ENCODE data around the gene ZIK1.
A peak's percentile ranks its signal among the peaks of the same experiment; 100 is the strongest.

The ZIK1 gene

GRCh38 chr19:57572415-57572947, 11.5 kb upstream of the ZIK1 start:
- Histone ChIP-seq H3K9me2 (replicated peaks; ENCODE audit: low read depth, low read length) (no peaks in the 10 kb centered on the region), H3K9ac (ENCODE audit: low read depth, low read length, poor library complexity, severe bottlenecking) (no peak overlapping the region), H3F3A (ENCODE audit: low read depth) (no peaks in the 10 kb centered on the region), H2AFZ (ENCODE audit: low read length) (no peak overlapping the region), H3K4me3 (ENCODE audit: low read length, poor library complexity, severe bottlenecking) (no peak overlapping the region), H3K9me3 (ENCODE audit: insufficient read depth, low read depth, low read length) (peaks cover 60% of the 10 kb centered on the region), H3K4me2 (ENCODE audit: low read depth, low read length, poor library complexity, severe bottlenecking) (no peak overlapping the region), H3K27me3 (ENCODE audit: insufficient read depth, low read length, poor library complexity, severe bottlenecking) (no peaks in the 10 kb centered on the region), H3K36me3 (ENCODE audit: insufficient read depth, low read length) (peaks cover 39% of the 10 kb centered on the region), H3K4me1 (ENCODE audit: insufficient read depth, low read length, poor library complexity, severe bottlenecking) (peaks cover 3% of the 10 kb centered on the region), H3K79me2 (ENCODE audit: insufficient read depth, low read length) (peaks cover 12% of the 10 kb centered on the region), H4K20me1 (ENCODE audit: insufficient read depth, low read length, poor library complexity, severe bottlenecking) (no peaks in the 10 kb centered on the region)
- TF ChIP-seq CTCF (conservative IDR thresholded peaks at IDR 0.05; ENCODE audit: low read length) (no peak), EZH2phosphoT487 (IDR thresholded peaks at IDR 0.05; ENCODE audit: borderline replicate concordance) (no peak)

- H3K36me3 ChIP-seq (ENCODE audit: insufficient read depth, low read length): peaks cover 39% of the 10 kb centered on the region
- peaks cover 24% of the 10 kb centered on the region for H3K79me2 ChIP-seq (ENCODE audit: insufficient read depth, low read length)
- H4K20me1 ChIP-seq (ENCODE audit: insufficient read depth, low read length, poor library complexity, severe bottlenecking): no peaks in the 10 kb centered on the region
- no peak overlapping the region for H2AFZ ChIP-seq (ENCODE audit: low read length)
- H3K9ac ChIP-seq (ENCODE audit: low read depth, low read length, poor library complexity, severe bottlenecking): no peak overlapping the region
- peak overlapping the region; percentile 91 for H3K4me2 ChIP-seq (ENCODE audit: low read depth, low read length, poor library complexity, severe bottlenecking)
- no peaks in the 10 kb centered on the region for H3F3A ChIP-seq (ENCODE audit: low read depth)
- TF ChIP-seq EZH2phosphoT487 (IDR thresholded peaks at IDR 0.05; ENCODE audit: borderline replicate concordance) (no peak), CTCF (conservative IDR thresholded peaks at IDR 0.05; ENCODE audit: low read length) (no peak)
- no peaks in the 10 kb centered on the region for H3K27me3 ChIP-seq (ENCODE audit: insufficient read depth, low read length, poor library complexity, severe bottlenecking)
- peaks cover 32% of the 10 kb centered on the region for H3K9me3 ChIP-seq (ENCODE audit: insufficient read depth, low read depth, low read length)
- H3K9me2 ChIP-seq (replicated peaks; ENCODE audit: low read depth, low read length): no peaks in the 10 kb centered on the region
- peak overlapping the region; percentile 91 for H3K4me3 ChIP-seq (ENCODE audit: low read length, poor library complexity, severe bottlenecking)
- peaks cover 20% of the 10 kb centered on the region for H3K4me1 ChIP-seq (ENCODE audit: insufficient read depth, low read length, poor library complexity, severe bottlenecking)
These were observed 7.3 kb upstream of the ZIK1 start for GRCh38 chr19:57576661-57577060.

DNA sequence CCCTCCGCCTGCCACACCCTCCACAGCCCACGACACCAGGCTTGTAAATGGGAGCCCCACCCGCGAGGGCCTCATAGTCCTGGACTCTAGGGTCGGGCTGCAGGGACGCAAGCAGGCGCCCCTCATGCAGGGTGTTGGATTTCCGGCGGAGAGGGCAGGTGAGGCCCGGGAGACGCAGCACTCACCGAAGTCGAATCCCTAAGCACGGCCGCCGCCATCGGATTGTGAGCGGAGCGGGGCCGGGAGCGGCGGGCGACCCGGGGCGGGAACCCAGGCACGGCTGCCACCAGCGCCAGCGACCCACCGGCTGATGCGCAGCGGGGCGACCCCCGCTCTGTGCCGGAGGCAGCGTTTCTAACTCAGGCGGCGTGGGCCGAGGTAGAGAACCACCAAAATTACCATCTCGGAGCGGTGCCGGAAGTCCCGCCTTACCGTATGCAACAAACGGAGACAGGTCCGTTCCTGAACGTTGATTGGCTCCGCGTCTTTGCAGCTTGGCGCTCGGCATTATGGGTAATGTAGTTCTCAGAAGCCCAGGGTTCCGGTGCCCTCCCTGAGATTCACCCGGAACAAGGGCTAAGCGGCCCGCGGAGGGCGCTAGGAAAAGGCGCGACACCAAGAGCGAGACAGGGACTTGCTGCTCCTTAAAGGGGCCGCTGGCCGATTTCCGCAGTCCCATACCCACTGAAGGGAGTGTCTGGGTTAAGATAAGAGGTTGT, 5.3 kb upstream of the ZIK1 start, which contains the start of gene ZNF416:
Gene ZNF416, minus strand, starts transcription at position 425 of the 719 bp plus-strand sequence. Its CDS starts 207 bp downstream, at position 218.
- peak within 1 kb of the TSS; percentile 97 for H2AFZ ChIP-seq (ENCODE audit: low read length)
- 0 out of 2 replicates have a peak, but pooled peaks have one; percentile 18 for TF ChIP-seq CTCF (conservative IDR thresholded peaks at IDR 0.05; ENCODE audit: low read length)
- TF ChIP-seq EZH2phosphoT487 (IDR thresholded peaks at IDR 0.05; ENCODE audit: borderline replicate concordance): no peak

More for the DNA sequence above, 5.3 kb upstream of the ZIK1 start, which contains the start of gene ZNF416:
- H3K4me2 ChIP-seq (ENCODE audit: low read depth, low read length, poor library complexity, severe bottlenecking): peak within 1 kb of the TSS; percentile 91
- peaks cover 20% of the 10 kb centered on the region; the same call in 1 of the 2 replicates for H3K36me3 ChIP-seq (ENCODE audit: insufficient read depth, low read length)
- H3K9me2 ChIP-seq (replicated peaks; ENCODE audit: low read depth, low read length): no peaks in the 10 kb centered on the region
- peaks cover 24% of the 10 kb centered on the region for H3K79me2 ChIP-seq (ENCODE audit: insufficient read depth, low read length)
- H3K4me1 ChIP-seq (ENCODE audit: insufficient read depth, low read length, poor library complexity, severe bottlenecking): peaks cover 20% of the 10 kb centered on the region
- H3K4me3 ChIP-seq (ENCODE audit: low read length, poor library complexity, severe bottlenecking): peak within 1 kb of the TSS; percentile 91
- no peaks in the 10 kb centered on the region for H3F3A ChIP-seq (ENCODE audit: low read depth)
- H3K9ac ChIP-seq (ENCODE audit: low read depth, low read length, poor library complexity, severe bottlenecking): peak within 1 kb of the TSS; percentile 86
- peaks cover 12% of the 10 kb centered on the region for H3K9me3 ChIP-seq (ENCODE audit: insufficient read depth, low read depth, low read length)
- H4K20me1 ChIP-seq (ENCODE audit: insufficient read depth, low read length, poor library complexity, severe bottlenecking): no peaks in the 10 kb centered on the region
- H3K27me3 ChIP-seq (ENCODE audit: insufficient read depth, low read length, poor library complexity, severe bottlenecking): no peaks in the 10 kb centered on the region

All from Loucy (cell line).